Measurements from ENCODE around the gene DNALI1.

Gene DNALI1

DNA sequence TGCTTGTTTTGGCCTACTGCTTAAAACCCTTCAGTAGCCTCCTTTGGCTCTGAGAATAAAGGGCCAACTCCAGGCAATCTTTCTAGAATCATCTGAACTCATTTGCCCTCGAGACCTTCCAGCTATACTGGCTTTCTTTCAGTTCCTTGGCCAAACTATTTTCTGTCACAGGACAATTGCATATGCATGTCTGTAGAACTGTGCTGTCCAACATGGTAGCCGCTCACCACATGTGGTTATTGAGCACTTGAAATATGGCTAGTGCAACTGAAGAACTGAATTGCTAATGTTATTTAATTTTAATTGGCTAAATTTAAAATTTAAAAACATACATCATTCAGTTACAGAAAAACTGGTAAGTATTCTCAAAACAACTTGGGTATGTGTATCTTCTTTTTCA is 53.3 kb downstream of the DNALI1 start:
- H3K4me3 ChIP-seq (ENCODE audit: low read depth, low read length), result no peak overlapping the region
- no peaks in the 10 kb centered on the region for H3K9me3 ChIP-seq (ENCODE audit: control insufficient read depth, insufficient read depth, low read depth, low read length)
- no peaks in the 10 kb centered on the region for H3K4me1 ChIP-seq (ENCODE audit: control insufficient read depth, insufficient read depth, low read length)
- ChIA-PET CTCF (interaction anchor here (1.1 kb wide), 1 partner anchor 155 kb away, joined by 3 read pairs; no protein-coding TSS in a partner anchor), POLR2A (no interaction called here)
- no peak for TF ChIP-seq SCRT2 (tag by site-specific recombination; IDR thresholded peaks at IDR 0.05)
- no peak for TF ChIP-seq KLF8 (tag by site-specific recombination; IDR thresholded peaks at IDR 0.05)
- TF ChIP-seq, protein P1, sequence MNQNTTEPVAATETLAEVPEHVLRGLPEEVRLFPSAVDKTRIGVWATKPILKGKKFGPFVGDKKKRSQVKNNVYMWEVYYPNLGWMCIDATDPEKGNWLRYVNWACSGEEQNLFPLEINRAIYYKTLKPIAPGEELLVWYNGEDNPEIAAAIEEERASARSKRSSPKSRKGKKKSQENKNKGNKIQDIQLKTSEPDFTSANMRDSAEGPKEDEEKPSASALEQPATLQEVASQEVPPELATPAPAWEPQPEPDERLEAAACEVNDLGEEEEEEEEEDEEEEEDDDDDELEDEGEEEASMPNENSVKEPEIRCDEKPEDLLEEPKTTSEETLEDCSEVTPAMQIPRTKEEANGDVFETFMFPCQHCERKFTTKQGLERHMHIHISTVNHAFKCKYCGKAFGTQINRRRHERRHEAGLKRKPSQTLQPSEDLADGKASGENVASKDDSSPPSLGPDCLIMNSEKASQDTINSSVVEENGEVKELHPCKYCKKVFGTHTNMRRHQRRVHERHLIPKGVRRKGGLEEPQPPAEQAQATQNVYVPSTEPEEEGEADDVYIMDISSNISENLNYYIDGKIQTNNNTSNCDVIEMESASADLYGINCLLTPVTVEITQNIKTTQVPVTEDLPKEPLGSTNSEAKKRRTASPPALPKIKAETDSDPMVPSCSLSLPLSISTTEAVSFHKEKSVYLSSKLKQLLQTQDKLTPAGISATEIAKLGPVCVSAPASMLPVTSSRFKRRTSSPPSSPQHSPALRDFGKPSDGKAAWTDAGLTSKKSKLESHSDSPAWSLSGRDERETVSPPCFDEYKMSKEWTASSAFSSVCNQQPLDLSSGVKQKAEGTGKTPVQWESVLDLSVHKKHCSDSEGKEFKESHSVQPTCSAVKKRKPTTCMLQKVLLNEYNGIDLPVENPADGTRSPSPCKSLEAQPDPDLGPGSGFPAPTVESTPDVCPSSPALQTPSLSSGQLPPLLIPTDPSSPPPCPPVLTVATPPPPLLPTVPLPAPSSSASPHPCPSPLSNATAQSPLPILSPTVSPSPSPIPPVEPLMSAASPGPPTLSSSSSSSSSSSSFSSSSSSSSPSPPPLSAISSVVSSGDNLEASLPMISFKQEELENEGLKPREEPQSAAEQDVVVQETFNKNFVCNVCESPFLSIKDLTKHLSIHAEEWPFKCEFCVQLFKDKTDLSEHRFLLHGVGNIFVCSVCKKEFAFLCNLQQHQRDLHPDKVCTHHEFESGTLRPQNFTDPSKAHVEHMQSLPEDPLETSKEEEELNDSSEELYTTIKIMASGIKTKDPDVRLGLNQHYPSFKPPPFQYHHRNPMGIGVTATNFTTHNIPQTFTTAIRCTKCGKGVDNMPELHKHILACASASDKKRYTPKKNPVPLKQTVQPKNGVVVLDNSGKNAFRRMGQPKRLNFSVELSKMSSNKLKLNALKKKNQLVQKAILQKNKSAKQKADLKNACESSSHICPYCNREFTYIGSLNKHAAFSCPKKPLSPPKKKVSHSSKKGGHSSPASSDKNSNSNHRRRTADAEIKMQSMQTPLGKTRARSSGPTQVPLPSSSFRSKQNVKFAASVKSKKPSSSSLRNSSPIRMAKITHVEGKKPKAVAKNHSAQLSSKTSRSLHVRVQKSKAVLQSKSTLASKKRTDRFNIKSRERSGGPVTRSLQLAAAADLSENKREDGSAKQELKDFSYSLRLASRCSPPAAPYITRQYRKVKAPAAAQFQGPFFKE (tag by site-specific recombination; IDR thresholded peaks at IDR 0.05; ENCODE audit: borderline replicate concordance), result no peak
- TF ChIP-seq, protein P2, sequence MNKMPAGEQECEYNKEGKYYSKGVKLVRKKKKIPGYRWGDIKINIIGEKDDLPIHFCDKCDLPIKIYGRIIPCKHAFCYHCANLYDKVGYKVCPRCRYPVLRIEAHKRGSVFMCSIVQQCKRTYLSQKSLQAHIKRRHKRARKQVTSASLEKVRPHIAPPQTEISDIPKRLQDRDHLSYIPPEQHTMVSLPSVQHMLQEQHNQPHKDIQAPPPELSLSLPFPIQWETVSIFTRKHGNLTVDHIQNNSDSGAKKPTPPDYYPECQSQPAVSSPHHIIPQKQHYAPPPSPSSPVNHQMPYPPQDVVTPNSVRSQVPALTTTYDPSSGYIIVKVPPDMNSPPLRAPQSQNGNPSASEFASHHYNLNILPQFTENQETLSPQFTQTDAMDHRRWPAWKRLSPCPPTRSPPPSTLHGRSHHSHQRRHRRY (tag by site-specific recombination; IDR thresholded peaks at IDR 0.05), result no peak
- H3K36me3 ChIP-seq (ENCODE audit: control insufficient read depth in 2 of 2, insufficient read depth in 1 of 2, low read length in 2 of 2), result no peaks in the 10 kb centered on the region
- no peak overlapping the region for H3K27ac ChIP-seq (ENCODE audit: extremely low read depth, low read depth, low read length)

DNA sequence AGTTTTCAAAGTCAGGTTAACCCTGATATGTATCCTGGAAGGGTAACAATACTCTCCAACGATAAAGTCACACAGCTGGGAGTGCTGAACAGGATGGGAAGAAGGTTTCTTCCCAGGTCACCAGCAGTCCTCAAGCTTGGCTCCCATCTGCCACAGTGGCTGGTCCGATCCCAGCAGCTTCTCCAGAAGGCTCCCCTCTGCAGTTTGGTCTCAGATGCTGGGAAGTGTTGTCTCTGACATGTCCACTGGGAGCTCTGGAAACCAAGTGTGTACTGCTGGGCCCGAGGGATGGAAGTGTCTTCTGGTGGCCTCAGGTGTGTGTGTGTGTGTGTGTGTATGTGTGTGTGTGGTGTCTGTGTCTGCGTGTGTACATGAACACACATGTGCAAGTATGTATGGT is 55.4 kb downstream of the DNALI1 start:
- Histone ChIP-seq H3K9me3 (ENCODE audit: control insufficient read depth, insufficient read depth, low read depth, low read length) (no peaks in the 10 kb centered on the region), H3K36me3 (ENCODE audit: control insufficient read depth in 2 of 2, insufficient read depth in 1 of 2, low read length in 2 of 2) (no peaks in the 10 kb centered on the region), H3K4me1 (ENCODE audit: control insufficient read depth, insufficient read depth, low read length) (no peaks in the 10 kb centered on the region), H3K27ac (ENCODE audit: extremely low read depth, low read depth, low read length) (no peak overlapping the region), H3K4me3 (ENCODE audit: low read depth, low read length) (no peak overlapping the region)
- CTCF ChIA-PET, result interaction anchor here (0.6 to 2.2 kb wide), 4 partner anchors 9 to 460 kb away, joined by 3 to 15 read pairs (median 4); no protein-coding TSS in a partner anchor
- no peak for TF ChIP-seq OVOL3 (tag by site-specific recombination; IDR thresholded peaks at IDR 0.05)
- no peak for TF ChIP-seq ZNF223 (tag by site-specific recombination; IDR thresholded peaks at IDR 0.05)
- no peak for TF ChIP-seq ZNF423 (tag by site-specific recombination; IDR thresholded peaks at IDR 0.05)
- no peak for TF ChIP-seq ZBTB20 (tag by site-specific recombination; IDR thresholded peaks at IDR 0.05)
- no peak for TF ChIP-seq ZNF776 (tag by site-specific recombination; IDR thresholded peaks at IDR 0.05; ENCODE audit: borderline replicate concordance)
- TF ChIP-seq ZBTB48 (tag by site-specific recombination; IDR thresholded peaks at IDR 0.05), result no peak
- no peak for TF ChIP-seq ZNF560 (tag by site-specific recombination; IDR thresholded peaks at IDR 0.05; ENCODE audit: borderline replicate concordance)
- TF ChIP-seq, protein P3, sequence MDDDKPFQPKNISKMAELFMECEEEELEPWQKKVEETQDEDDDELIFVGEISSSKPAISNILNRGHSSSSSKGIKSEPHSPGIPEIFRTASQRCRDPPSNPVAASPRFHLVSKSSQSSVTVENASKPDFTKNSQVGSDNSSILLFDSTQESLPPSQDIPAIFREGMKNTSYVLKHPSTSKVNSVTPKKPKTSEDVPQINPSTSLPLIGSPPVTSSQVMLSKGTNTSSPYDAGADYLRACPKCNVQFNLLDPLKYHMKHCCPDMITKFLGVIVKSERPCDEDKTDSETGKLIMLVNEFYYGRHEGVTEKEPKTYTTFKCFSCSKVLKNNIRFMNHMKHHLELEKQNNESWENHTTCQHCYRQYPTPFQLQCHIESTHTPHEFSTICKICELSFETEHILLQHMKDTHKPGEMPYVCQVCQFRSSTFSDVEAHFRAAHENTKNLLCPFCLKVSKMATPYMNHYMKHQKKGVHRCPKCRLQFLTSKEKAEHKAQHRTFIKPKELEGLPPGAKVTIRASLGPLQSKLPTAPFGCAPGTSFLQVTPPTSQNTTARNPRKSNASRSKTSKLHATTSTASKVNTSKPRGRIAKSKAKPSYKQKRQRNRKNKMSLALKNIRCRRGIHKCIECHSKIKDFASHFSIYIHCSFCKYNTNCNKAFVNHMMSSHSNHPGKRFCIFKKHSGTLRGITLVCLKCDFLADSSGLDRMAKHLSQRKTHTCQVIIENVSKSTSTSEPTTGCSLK (tag by site-specific recombination; IDR thresholded peaks at IDR 0.05), result no peak
- POLR2A ChIA-PET, result no interaction called here

DNA sequence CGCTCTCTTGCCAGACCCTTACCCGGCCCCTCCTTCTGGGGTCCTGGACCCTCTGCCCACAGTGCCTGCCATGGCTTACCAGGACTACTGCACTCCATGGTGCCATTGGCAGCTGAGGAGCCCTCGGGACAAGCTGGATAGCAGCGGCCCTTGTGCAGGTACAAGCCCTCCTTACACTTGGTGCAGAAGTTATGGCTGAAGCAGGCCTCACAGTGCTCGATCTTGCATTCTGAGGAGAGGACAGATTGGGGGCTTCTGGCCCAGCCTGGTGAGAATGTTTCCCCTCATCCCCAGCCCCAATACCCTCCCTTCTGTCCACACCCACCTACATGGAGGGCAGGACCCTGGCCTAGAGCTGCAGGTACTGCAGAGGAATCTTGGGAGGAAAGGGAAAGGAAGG is 57.4 kb downstream of the DNALI1 start:
- Histone ChIP-seq H3K9me3 (ENCODE audit: control insufficient read depth, insufficient read depth, low read depth, low read length) (no peaks in the 10 kb centered on the region), H3K27ac (ENCODE audit: extremely low read depth, low read depth, low read length) (no peak overlapping the region), H3K36me3 (ENCODE audit: control insufficient read depth in 2 of 2, insufficient read depth in 1 of 2, low read length in 2 of 2) (no peaks in the 10 kb centered on the region), H3K4me3 (ENCODE audit: low read depth, low read length) (no peak overlapping the region), H3K4me1 (ENCODE audit: control insufficient read depth, insufficient read depth, low read length) (no peaks in the 10 kb centered on the region)
- ChIA-PET CTCF (interaction anchor here (1.6 kb wide), 1 partner anchor 11 kb away, joined by 9 read pairs; no protein-coding TSS in a partner anchor), POLR2A (no interaction called here)
- TF ChIP-seq ZNF292 (tag by site-specific recombination; IDR thresholded peaks at IDR 0.05; ENCODE audit: borderline replicate concordance, low read depth), result no peak
- no peak for TF ChIP-seq ZNF677 (tag by site-specific recombination; IDR thresholded peaks at IDR 0.05)
- TF ChIP-seq ZBTB7A (tag by site-specific recombination; IDR thresholded peaks at IDR 0.05; ENCODE audit: low read depth), result no peak
- TF ChIP-seq SP3 (tag by site-specific recombination; IDR thresholded peaks at IDR 0.05), result no peak
- no peak for TF ChIP-seq ZFP41 (tag by site-specific recombination; IDR thresholded peaks at IDR 0.05; ENCODE audit: borderline replicate concordance)
- TF ChIP-seq ZNF146 (tag by site-specific recombination; IDR thresholded peaks at IDR 0.05), result no peak
- no peak for TF ChIP-seq TCF7L2 (IDR thresholded peaks at IDR 0.05; ENCODE audit: borderline replicate concordance, low read depth, low read length)
- no peak for TF ChIP-seq ZNF221 (tag by site-specific recombination; IDR thresholded peaks at IDR 0.05; ENCODE audit: borderline replicate concordance)
- TF ChIP-seq, protein P4, sequence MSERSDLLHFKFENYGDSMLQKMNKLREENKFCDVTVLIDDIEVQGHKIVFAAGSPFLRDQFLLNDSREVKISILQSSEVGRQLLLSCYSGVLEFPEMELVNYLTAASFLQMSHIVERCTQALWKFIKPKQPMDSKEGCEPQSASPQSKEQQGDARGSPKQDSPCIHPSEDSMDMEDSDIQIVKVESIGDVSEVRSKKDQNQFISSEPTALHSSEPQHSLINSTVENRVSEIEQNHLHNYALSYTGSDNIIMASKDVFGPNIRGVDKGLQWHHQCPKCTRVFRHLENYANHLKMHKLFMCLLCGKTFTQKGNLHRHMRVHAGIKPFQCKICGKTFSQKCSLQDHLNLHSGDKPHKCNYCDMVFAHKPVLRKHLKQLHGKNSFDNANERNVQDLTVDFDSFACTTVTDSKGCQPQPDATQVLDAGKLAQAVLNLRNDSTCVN (tag by site-specific recombination; optimal IDR thresholded peaks at IDR 0.05), result no peak
- TF ChIP-seq SCRT1 (tag by site-specific recombination; IDR thresholded peaks at IDR 0.05; ENCODE audit: borderline replicate concordance), result no peak

Data from HEK293 (cell line).